Measurements from ENCODE around the gene TLE1.

DNA sequence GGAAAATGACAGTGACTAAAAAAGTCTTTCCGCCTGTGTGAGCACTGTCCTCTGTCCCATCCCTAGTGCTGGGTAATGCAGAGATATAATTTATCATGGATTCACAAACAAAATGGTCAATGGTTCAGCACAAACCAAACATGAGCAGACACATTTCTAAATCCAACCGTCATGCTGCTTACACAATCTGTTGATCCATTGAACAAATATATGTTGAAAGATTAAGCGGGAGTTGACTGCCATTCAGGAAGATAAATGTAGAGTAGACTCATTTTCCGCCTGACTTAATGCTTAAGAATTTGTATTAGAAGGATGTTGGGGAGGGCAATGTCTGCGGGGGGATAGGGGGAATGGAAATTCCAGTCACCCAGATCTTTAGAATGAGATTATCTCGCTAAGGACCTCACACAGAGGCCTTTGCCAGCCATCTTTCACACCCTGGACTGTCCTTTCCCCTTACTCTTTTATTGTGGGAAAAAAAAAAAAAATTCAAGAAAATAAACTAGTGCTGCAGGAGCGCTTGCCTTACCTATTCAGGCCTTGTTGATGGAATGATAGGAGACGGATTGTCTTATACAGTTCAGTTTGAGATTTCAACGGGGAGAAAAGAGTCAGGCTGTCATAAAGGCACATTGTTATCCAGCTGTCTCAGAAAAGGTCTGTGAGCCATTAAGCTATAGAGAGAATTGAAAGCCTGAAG, 153.7 kb downstream of the TLE1 start:
- TF ChIP-seq, protein P1, sequence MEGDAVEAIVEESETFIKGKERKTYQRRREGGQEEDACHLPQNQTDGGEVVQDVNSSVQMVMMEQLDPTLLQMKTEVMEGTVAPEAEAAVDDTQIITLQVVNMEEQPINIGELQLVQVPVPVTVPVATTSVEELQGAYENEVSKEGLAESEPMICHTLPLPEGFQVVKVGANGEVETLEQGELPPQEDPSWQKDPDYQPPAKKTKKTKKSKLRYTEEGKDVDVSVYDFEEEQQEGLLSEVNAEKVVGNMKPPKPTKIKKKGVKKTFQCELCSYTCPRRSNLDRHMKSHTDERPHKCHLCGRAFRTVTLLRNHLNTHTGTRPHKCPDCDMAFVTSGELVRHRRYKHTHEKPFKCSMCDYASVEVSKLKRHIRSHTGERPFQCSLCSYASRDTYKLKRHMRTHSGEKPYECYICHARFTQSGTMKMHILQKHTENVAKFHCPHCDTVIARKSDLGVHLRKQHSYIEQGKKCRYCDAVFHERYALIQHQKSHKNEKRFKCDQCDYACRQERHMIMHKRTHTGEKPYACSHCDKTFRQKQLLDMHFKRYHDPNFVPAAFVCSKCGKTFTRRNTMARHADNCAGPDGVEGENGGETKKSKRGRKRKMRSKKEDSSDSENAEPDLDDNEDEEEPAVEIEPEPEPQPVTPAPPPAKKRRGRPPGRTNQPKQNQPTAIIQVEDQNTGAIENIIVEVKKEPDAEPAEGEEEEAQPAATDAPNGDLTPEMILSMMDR (IDR thresholded peaks at IDR 0.05), result no peak
- no peak for TF ChIP-seq POLR2A (IDR thresholded peaks at IDR 0.05)

Data from adrenal gland (tissue), 5 donors.